PFSK-1 (cell line): ENCODE measurements around the gene KCNMA1.

Experiments used
- FOXP2 ChIP-seq: optimal IDR thresholded peaks from 2 replicates; pipeline ENCODE3; 2011; ENCODE audit warnings: borderline replicate concordance, control low read depth, inconsistent platforms; ENCODE audit not compliant: insufficient read depth; ENCODE audit errors: extremely low read length, extremely low read depth
- POLR2AphosphoS5 ChIP-seq: IDR thresholded peaks from 2 replicates; pipeline ENCODE4 v1.6.1; 2012; ENCODE audit warnings: low read depth, mild to moderate bottlenecking, control low read depth, low read length, moderate library complexity
- SIN3A ChIP-seq: IDR thresholded peaks from 2 replicates; pipeline ENCODE4 v1.6.1; 2012; ENCODE audit warnings: mild to moderate bottlenecking, low read length, moderate library complexity, borderline replicate concordance; ENCODE audit not compliant: insufficient read depth
- TAF1 ChIP-seq: IDR thresholded peaks from 2 replicates; pipeline ENCODE4 v1.6.1; 2012; ENCODE audit warnings: low read length, control low read depth, borderline replicate concordance; ENCODE audit not compliant: insufficient read depth
- TF ChIP-seq, protein P1 (sequence below), 2 experiments: IDR thresholded peaks; 2 replicates each; pipeline versions ENCODE4 v1.6.1 to v1.8.0; 2011 to 2012; ENCODE audit warnings: low read depth in 2 of 2, low read length in 2 of 2, control low read depth in 1 of 2, inconsistent platforms in 1 of 2, mild to moderate bottlenecking in 1 of 2, moderate library complexity in 1 of 2; ENCODE audit not compliant: insufficient read depth in 1 of 2

Gene KCNMA1

GRCh38 chr10:76869931-76870330 is 767.7 kb downstream of the KCNMA1 start:
- TF ChIP-seq FOXP2 (no peak), POLR2AphosphoS5 (no peak), SIN3A (no peak), TAF1 (no peak)
- TF ChIP-seq, protein P1, sequence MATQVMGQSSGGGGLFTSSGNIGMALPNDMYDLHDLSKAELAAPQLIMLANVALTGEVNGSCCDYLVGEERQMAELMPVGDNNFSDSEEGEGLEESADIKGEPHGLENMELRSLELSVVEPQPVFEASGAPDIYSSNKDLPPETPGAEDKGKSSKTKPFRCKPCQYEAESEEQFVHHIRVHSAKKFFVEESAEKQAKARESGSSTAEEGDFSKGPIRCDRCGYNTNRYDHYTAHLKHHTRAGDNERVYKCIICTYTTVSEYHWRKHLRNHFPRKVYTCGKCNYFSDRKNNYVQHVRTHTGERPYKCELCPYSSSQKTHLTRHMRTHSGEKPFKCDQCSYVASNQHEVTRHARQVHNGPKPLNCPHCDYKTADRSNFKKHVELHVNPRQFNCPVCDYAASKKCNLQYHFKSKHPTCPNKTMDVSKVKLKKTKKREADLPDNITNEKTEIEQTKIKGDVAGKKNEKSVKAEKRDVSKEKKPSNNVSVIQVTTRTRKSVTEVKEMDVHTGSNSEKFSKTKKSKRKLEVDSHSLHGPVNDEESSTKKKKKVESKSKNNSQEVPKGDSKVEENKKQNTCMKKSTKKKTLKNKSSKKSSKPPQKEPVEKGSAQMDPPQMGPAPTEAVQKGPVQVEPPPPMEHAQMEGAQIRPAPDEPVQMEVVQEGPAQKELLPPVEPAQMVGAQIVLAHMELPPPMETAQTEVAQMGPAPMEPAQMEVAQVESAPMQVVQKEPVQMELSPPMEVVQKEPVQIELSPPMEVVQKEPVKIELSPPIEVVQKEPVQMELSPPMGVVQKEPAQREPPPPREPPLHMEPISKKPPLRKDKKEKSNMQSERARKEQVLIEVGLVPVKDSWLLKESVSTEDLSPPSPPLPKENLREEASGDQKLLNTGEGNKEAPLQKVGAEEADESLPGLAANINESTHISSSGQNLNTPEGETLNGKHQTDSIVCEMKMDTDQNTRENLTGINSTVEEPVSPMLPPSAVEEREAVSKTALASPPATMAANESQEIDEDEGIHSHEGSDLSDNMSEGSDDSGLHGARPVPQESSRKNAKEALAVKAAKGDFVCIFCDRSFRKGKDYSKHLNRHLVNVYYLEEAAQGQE (IDR thresholded peaks at IDR 0.05; ENCODE audit: insufficient read depth in 1 of 2, low read depth in 2 of 2, low read length in 2 of 2), result no peak

DNA sequence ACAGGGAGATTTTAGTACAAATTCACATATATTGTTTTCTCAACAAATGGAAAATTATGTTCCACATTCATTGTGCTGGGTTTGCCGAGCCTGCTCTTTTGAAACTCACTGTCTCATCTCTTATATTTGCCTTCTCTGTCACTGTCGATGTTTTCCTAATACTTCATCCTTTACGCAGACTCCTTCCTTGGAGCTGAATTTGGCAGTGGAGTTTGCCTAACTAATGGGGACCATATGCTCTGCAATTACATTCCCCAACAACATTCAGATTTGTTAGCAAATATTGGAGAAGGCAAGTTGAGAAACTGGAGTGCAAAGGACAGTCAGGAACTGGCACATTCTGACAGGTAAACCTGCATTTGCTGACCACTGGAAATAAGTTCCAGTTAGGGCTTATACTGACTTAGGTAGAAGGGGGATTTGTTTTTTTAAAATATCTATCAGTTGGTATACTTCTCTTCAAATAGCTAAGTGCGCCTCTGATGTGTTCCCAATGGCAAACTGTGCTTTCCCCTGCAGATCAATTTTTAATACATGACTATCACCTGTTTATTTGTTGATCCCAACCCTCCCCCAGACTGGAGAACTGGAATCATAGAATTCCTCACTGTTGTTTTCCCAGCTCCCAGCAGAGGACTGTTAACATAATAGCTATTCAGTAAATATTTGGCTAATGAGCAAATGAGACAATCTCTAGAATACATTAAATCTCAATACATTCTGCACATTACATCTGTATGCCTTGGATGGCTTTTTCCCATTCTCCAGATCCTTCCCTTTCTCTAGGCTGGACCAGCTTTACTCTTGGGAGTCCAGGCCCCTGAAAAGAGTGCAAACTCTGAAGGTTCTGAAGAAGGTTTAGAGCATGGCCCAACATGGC is 769.3 kb downstream of the KCNMA1 start:
- TF ChIP-seq SIN3A (no peak), POLR2AphosphoS5 (no peak), FOXP2 (no peak), TAF1 (no peak)
- TF ChIP-seq, protein P1 (IDR thresholded peaks at IDR 0.05; ENCODE audit: insufficient read depth in 1 of 2, low read depth in 2 of 2, low read length in 2 of 2), result no peak

GRCh38 chr10:76866841-76867586 is 770.6 kb downstream of the KCNMA1 start:
- no peak for TF ChIP-seq TAF1
- no peak for TF ChIP-seq SIN3A
- TF ChIP-seq, protein P1 (IDR thresholded peaks at IDR 0.05; ENCODE audit: insufficient read depth in 1 of 2, low read depth in 2 of 2, low read length in 2 of 2), result no peak
- no peak for TF ChIP-seq FOXP2
- no peak for TF ChIP-seq POLR2AphosphoS5

GRCh38 chr10:76864922-76865321 is 772.7 kb downstream of the KCNMA1 start:
- TF ChIP-seq SIN3A (no peak), FOXP2 (no peak), POLR2AphosphoS5 (no peak), TAF1 (no peak)
- TF ChIP-seq, protein P1 (IDR thresholded peaks at IDR 0.05; ENCODE audit: insufficient read depth in 1 of 2, low read depth in 2 of 2, low read length in 2 of 2), result no peak
